Astrocyte of the spinal cord (primary cell): ENCODE measurements around the gene RCHY1.
"Not testable (repeated sequence)": the region's sequence is repeated elsewhere in the genome, so short reads cannot be mapped to it uniquely, and the experiment has no call there.

ENCODE experiments used
- DNase-seq: peaks from one replicate; pipeline ENCODE4 v3.0.0; 2011; ENCODE audit warnings: low read depth, low spot score
- H3K4me3 ChIP-seq: 2 replicates; pipeline ENCODE4 v1.5.1; 2011; ENCODE audit warnings: low read depth, mild to moderate bottlenecking, low read length, moderate library complexity
- in situ Hi-C: cut with HindIII; loops from 2 replicates; pipeline ENCODE4 v1.10.0; 2017; ENCODE audit warnings: low sequenced_read_pairs
- TF ChIP-seq, protein P1 (sequence below): IDR thresholded peaks from 2 replicates; pipeline ENCODE4 v1.5.1; 2012; ENCODE audit warnings: low read depth, mild to moderate bottlenecking, low read length, inconsistent platforms

Gene RCHY1

DNA sequence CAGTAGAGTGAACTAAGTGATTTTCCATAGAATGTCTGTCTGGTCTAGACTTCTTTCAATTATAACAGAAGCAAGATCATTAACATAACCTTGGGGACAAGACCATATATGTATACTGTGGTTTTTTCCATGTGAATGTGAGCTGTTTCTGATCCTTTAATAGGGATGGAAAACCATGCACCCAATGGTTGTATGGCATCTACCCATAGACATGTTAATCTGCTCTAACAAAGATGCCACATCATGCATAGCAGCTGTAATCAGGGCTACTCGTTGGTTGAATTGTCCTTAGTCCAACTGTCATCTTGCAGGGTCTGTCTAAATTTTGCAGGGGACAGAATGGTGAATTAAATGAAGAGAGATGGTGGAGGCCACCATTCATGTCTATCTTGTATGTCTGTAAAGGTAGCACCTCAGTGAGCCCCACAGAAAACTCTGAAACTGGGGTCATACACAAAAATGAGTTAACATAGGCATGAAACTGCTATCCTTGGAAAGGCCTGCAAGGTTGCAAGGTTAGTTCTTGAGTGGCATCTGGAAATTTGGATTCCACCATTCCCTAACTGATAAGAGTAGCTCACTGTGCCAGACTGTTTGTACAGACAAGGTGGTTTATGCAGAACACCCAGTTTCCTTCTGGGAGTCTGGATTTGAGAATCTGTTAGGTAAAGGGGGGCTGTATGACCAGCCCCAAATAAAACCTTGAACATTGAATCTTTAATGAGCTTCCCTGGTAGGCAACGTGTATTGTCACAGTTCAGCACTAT, 16.5 kb upstream of the RCHY1 start:
- no peak overlapping the region for H3K4me3 ChIP-seq
- TF ChIP-seq, protein P1, sequence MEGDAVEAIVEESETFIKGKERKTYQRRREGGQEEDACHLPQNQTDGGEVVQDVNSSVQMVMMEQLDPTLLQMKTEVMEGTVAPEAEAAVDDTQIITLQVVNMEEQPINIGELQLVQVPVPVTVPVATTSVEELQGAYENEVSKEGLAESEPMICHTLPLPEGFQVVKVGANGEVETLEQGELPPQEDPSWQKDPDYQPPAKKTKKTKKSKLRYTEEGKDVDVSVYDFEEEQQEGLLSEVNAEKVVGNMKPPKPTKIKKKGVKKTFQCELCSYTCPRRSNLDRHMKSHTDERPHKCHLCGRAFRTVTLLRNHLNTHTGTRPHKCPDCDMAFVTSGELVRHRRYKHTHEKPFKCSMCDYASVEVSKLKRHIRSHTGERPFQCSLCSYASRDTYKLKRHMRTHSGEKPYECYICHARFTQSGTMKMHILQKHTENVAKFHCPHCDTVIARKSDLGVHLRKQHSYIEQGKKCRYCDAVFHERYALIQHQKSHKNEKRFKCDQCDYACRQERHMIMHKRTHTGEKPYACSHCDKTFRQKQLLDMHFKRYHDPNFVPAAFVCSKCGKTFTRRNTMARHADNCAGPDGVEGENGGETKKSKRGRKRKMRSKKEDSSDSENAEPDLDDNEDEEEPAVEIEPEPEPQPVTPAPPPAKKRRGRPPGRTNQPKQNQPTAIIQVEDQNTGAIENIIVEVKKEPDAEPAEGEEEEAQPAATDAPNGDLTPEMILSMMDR = no peak
- in situ Hi-C loops = no loop called here
- DNase-seq = no peak

DNA sequence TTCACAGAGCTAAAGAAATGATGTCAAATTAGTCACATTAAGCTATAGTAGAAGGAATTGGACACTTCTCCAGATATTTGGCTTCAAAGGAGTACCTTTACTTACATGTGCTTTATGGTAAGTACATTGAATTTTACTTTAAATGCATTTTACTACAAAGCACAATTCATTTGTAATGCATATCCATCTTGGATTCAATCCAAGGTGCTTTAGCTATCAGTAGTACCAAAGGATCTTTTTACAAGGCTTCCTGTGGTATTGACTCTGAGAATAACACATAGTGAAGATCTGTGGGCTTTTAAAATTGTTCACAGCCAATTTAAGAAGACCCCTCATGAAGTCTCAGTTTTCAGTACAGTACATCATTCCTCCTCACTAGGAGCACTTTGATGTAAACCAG, 13.3 kb upstream of the RCHY1 start:
- H3K4me3 ChIP-seq = no peak overlapping the region
- TF ChIP-seq, protein P1 = no peak
- no peak for DNase-seq
- in situ Hi-C loops = no loop called here

DNA sequence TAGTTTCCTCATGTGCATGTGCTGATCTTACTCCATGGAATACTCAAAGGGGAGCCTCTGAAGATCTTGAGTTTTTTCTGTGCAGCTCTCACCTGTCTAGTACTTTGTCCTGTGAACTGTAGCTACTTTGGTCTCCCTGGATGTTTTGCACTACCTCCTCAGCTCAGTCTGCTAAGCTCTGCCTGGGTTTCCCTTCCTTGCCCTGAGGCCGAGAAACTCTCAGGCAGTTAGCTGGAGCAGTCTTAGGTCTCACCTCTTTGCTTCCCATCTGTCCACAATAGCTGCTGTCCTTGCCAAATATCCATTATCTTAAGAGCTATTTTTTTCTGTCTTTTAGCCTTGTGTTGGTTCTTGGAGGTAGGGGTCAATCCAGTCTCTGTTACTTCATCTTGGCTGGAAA, 11.7 kb upstream of the RCHY1 start:
- DNase-seq = no peak
- no peak overlapping the region for H3K4me3 ChIP-seq
- in situ Hi-C loops = no loop called here
- TF ChIP-seq, protein P1 = no peak

DNA sequence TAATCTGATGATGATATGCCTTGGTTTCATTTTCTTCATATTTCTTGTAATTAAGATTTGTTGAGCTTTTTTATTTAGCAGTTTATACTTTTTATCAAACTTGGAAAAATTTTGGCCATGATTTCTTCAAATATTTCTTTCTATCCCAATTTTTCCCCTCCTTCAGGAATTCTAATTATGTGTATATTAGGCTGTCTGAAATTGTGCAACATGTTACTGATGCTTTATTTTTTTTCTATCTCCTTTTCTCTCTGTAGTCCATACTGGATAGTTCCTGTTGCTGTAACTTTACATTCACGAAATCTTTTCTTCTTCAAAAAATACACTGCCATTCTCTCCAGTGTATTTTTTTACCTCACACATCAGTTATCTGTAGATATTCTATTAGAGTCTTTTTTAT, 10.9 kb upstream of the RCHY1 start:
- in situ Hi-C loops = no loop called here
- TF ChIP-seq, protein P1 = no peak
- DNase-seq = no peak
- no peak overlapping the region for H3K4me3 ChIP-seq

DNA sequence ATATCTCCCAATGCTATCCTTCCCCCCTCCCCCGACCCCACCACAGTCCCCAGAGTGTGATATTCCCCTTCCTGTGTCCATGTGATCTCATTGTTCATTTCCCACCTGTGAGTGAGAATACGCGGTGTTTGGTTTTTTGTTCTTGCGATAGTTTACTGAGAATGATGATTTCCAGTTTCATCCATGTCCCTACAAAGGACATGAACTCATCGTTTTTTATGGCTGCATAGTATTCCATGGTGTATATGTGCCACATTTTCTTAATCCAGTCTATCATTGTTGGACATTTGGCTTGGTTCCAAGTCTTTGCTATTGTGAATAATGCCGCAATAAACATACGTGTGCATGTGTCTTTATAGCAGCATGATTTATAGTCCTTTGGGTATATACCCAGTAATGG, 5.2 kb upstream of the RCHY1 start:
- in situ Hi-C loops, DNase-seq, H3K4me3 ChIP-seq: not testable (repeated sequence)

DNA sequence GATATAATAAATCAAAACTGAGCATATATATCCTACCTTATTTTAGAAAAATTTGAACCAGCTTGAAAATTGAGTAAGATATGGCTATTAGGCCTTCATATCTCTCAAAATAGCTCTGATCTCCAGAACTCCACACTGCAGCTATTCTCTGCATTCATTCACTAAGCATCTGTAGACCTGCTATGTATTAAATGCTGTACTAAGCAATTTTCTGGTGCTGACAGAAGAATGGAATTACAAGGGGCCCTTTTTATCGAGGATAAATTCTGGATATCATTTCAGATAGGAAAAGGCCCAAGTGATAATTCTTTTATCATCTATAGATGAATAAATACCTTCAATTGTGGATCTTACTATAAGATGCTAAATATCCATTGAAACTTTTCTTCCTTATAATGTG, 1.9 kb upstream of the RCHY1 start:
- no peak for DNase-seq
- TF ChIP-seq, protein P1 = no peak
- in situ Hi-C loops = no loop called here
- H3K4me3 ChIP-seq = no peak overlapping the region

DNA sequence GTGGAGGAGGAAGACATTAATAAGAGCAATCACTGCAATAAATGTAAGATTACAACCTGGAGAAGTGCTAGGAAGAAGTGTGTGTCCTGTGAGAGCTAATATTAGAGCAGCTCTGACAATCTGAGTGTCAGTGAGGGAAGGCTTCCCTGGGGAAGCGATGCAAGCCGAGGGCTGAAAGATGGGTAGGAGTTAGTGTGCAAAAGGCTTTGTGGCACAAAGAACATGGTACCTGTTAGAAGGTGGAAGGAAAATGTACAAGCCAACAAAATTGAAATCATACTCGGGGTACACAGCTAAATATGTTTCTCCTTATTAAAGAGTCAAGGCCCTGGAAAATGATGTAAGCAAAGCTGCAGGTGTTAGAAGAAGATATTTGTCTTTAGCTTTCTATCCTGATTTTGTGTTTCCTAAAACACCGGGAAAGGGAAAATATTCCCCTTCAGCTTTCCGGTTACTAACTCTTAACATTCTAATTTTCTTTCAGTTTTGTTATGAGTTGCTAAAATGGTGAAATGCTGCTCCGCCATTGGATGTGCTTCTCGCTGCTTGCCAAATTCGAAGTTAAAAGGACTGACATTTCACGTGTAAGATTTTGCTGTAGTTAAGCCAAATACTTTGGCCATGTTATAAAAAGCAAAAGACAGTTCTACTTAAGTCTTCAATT, 878 bp upstream of the RCHY1 start:
- TF ChIP-seq, protein P1 = no peak
- peak overlapping the region; percentile 91 for H3K4me3 ChIP-seq
- in situ Hi-C loops = no loop called here
- DNase-seq = no peak
